HepG2 (cell line): Measurements from ENCODE around the gene RSL1D1. TPM values are rescaled to one million over a fixed set of nuclear protein-coding genes. Genes with fewer than 3 reads are reported as not detected.

ENCODE experiments used
- DDIT3 ChIP-seq: sonication (generic); formaldehyde crosslinking; IDR thresholded peaks from 2 replicates; pipeline ENCODE4 v1.4.0; 2020; ENCODE audit warnings: mild to moderate bottlenecking, missing genetic modification reagents
- DRAP1 ChIP-seq: IDR thresholded peaks from 2 replicates; pipeline ENCODE4 v1.6.1; 2016; ENCODE audit warnings: missing genetic modification reagents, missing compliant biosample characterization
- EHMT2 ChIP-seq: fragments of 200-600 bp; sonication (generic); IDR thresholded peaks from 2 replicates; pipeline ENCODE4 v1.7.0; 2017; ENCODE audit warnings: antibody characterized with exemption, low read depth, low read length, borderline replicate concordance
- HDAC1 ChIP-seq: sonication (generic); formaldehyde crosslinking; IDR thresholded peaks from 2 replicates; pipeline ENCODE4 v1.5.1; 2020; ENCODE audit warnings: mild to moderate bottlenecking, missing genetic modification reagents
- MAFF ChIP-seq: IDR thresholded peaks from 2 replicates; pipeline ENCODE4 v1.6.1; 2011; ENCODE audit warnings: low read depth, low read length, improper control_type of control experiment
- ONECUT2 ChIP-seq: sonication (generic); formaldehyde crosslinking; IDR thresholded peaks from 2 replicates; pipeline ENCODE4 v1.4.0; 2020; ENCODE audit warnings: missing genetic modification reagents
- RAD51 ChIP-seq: fragments of 450-650 bp; IDR thresholded peaks from 2 replicates; pipeline ENCODE4 v1.6.1; 2016; ENCODE audit warnings: borderline replicate concordance
- SRY ChIP-seq: sonication (generic); formaldehyde crosslinking; IDR thresholded peaks from 2 replicates; pipeline ENCODE4 v1.8.0; 2022; ENCODE audit warnings: mild to moderate bottlenecking, missing genetic modification reagents
- XRCC5 ChIP-seq: fragments of 200-400 bp; formaldehyde crosslinking; optimal IDR thresholded peaks from 2 replicates; pipeline ENCODE3; 2017; ENCODE audit warnings: mild to moderate bottlenecking, low read length
- YEATS2 ChIP-seq: sonication (generic); formaldehyde crosslinking; IDR thresholded peaks from 2 replicates; pipeline ENCODE4 v1.4.0; 2020; ENCODE audit warnings: missing genetic modification reagents, borderline replicate concordance
- ZBTB33 ChIP-seq: sonication (generic); formaldehyde crosslinking; IDR thresholded peaks from 2 replicates; pipeline ENCODE4 v1.4.0; 2020; ENCODE audit warnings: missing genetic modification reagents
- ZNF10 ChIP-seq: sonication (generic); formaldehyde crosslinking; IDR thresholded peaks from 2 replicates; pipeline ENCODE4 v1.4.0; 2020; ENCODE audit warnings: mild to moderate bottlenecking, low read depth, missing genetic modification reagents, borderline replicate concordance
- ZNF143 ChIP-seq: sonication (generic); formaldehyde crosslinking; IDR thresholded peaks from 2 replicates; pipeline ENCODE4 v1.4.0; 2020; ENCODE audit warnings: missing genetic modification reagents
- ZNF251 ChIP-seq: sonication (generic); formaldehyde crosslinking; IDR thresholded peaks from 2 replicates; pipeline ENCODE4 v1.9.0; 2021; ENCODE audit warnings: mild to moderate bottlenecking, missing genetic modification reagents
- ZNF354B ChIP-seq: sonication (generic); formaldehyde crosslinking; IDR thresholded peaks from 2 replicates; pipeline ENCODE4 v1.8.0; 2022; ENCODE audit warnings: mild to moderate bottlenecking, missing genetic modification reagents
- ZNF430 ChIP-seq: sonication (generic); formaldehyde crosslinking; IDR thresholded peaks from 2 replicates; pipeline ENCODE4 v1.9.0; 2021; ENCODE audit warnings: mild to moderate bottlenecking, missing genetic modification reagents
- ZNF616 ChIP-seq: sonication (generic); formaldehyde crosslinking; IDR thresholded peaks from 2 replicates; pipeline ENCODE4 v1.5.0; 2020; ENCODE audit warnings: low read depth, mild to moderate bottlenecking, missing genetic modification reagents
- ZNF646 ChIP-seq: sonication (generic); formaldehyde crosslinking; IDR thresholded peaks from 2 replicates; pipeline ENCODE4 v1.9.0; 2021; ENCODE audit warnings: mild to moderate bottlenecking, missing genetic modification reagents
- ZNF720 ChIP-seq: sonication (generic); formaldehyde crosslinking; IDR thresholded peaks from 2 replicates; pipeline ENCODE4 v1.4.0; 2020; ENCODE audit warnings: missing genetic modification reagents
- ZNF83 ChIP-seq: sonication (generic); formaldehyde crosslinking; IDR thresholded peaks from 2 replicates; pipeline ENCODE4 v1.4.0; 2020; ENCODE audit warnings: missing genetic modification reagents, mild to moderate bottlenecking, borderline replicate concordance
- ZSCAN22 ChIP-seq: sonication (generic); formaldehyde crosslinking; IDR thresholded peaks from 2 replicates; pipeline ENCODE4 v1.4.0; 2020; ENCODE audit warnings: mild to moderate bottlenecking, missing genetic modification reagents
- polyA plus RNA-seq, 8 experiments: library from polyadenylated mRNA; depleted of rRNA in 3 of 8; stranded (reverse) in 7 of 8; unstranded in 1 of 8; fragments of >200 nt; fragmentation: Illumina TruSeq in 4 of 8; extraction: Trizol in 4 of 8; gene quantifications; 2 replicates each; pipeline versions ENCODE4 v1.2.1 to v1.2.3, GENCODE V29; 2011 to 2016; ENCODE audit warnings: low read depth in 4 of 8, missing spikeins in 1 of 8, mixed read lengths in 1 of 8; ENCODE audit not compliant: insufficient read depth in 1 of 8
- total RNA-seq, 5 experiments: library from RNA; depleted of rRNA; stranded (reverse); fragments of >200 nt; fragmentation: Illumina TruSeq; extraction: Trizol; gene quantifications; 2 replicates each; pipeline ENCODE4 v1.2.3, GENCODE V29; 2016; ENCODE audit warnings: low read depth in 1 of 5

Gene RSL1D1
- total and polyA plus RNA-seq, 2 of the 13 experiments (the other 11 are each of a cell fraction or from before 2014, with no cell fraction given): 187 to 343 TPM

GRCh38 chr16:11851294-11852091 lies at the start of gene RSL1D1 (continued):
- TF ChIP-seq ZNF646 (CRISPR knock-in tag) (no peak), ZNF430 (peak; percentile 95), ZNF143 (CRISPR knock-in tag) (peak; percentile 55; the same call in 1 of the 2 replicates), EHMT2 (no peak; the same call in 1 of the 2 replicates), ZNF616 (peak; percentile 88; the same call in 1 of the 2 replicates), ONECUT2 (no peak), ZNF720 (no peak), SRY (peak; percentile 99), ZSCAN22 (CRISPR knock-in tag) (no peak), DRAP1 (CRISPR knock-in tag) (peak; percentile 94), XRCC5 (peak; percentile 58), RAD51 (no peak), ZBTB33 (CRISPR knock-in tag) (no peak; the same call in 1 of the 2 replicates), MAFF (no peak), HDAC1 (CRISPR knock-in tag) (peak; percentile 98), ZNF83 (CRISPR knock-in tag) (peak; percentile 61; the same call in 1 of the 2 replicates), ZNF354B (CRISPR knock-in tag) (no peak), YEATS2 (peak; percentile 95), ZNF10 (peak; percentile 93; the same call in 1 of the 2 replicates), DDIT3 (CRISPR knock-in tag) (no peak), ZNF251 (CRISPR knock-in tag) (no peak)
